Panc1 (cell line): Measurements from ENCODE around the gene ANK3. TPM values are rescaled to one million over a fixed set of nuclear protein-coding genes. Genes with fewer than 3 reads are reported as not detected.

Experiments
- ATAC-seq: fragments of 200-7000 bp; cut with Tn5 transposase; 2 replicates; pipeline ENCODE4 v1.9.1; 2020; ENCODE audit warnings: mild to moderate bottlenecking, moderate library complexity
- BruUV-seq: library from RNA; stranded (reverse); fragments of 400-500 nt; replicated peaks from 2 replicates; lab custom pipeline; 2021; lab: Mats Ljungman, UMichigan
- CTCF ChIA-PET: fragments of 300-600 bp; sonication (Branson Sonifier 250); formaldehyde crosslinking; loops from one replicate; lab custom pipeline; 2022; ENCODE audit warnings: antibody characterized with exemption; lab: Charles Lee
- POLR2A ChIA-PET: fragments of 300-600 bp; sonication (Branson Sonifier 250); formaldehyde crosslinking; loops from one replicate; lab custom pipeline; 2022; ENCODE audit warnings: antibody characterized with exemption; lab: Charles Lee
- DNase-seq: peaks from one replicate; pipeline ENCODE4 v3.0.0-alpha.2; 2010; ENCODE audit warnings: low read depth, low spot score
- H3K27ac ChIP-seq: 2 replicates; pipeline ENCODE4 v1.5.1; 2011; ENCODE audit warnings: mild to moderate bottlenecking, low read length, inconsistent platforms
- H3K27me3 ChIP-seq: fragments of 200-500 bp; sonication (Bioruptor generic); 2 replicates; pipeline ENCODE4 v1.6.0; 2014; ENCODE audit warnings: low read length, inconsistent platforms; ENCODE audit not compliant: control insufficient read depth, insufficient read depth
- H3K36me3 ChIP-seq: fragments of 200-500 bp; sonication (Bioruptor generic); 2 replicates; pipeline ENCODE4 v1.5.1; 2014; ENCODE audit warnings: inconsistent platforms, mild to moderate bottlenecking, low read length, moderate library complexity; ENCODE audit not compliant: control insufficient read depth, insufficient read depth
- H3K4me1 ChIP-seq: 2 replicates; pipeline ENCODE4 v1.5.1; 2011; ENCODE audit warnings: inconsistent platforms, mild to moderate bottlenecking, low read length, moderate library complexity; ENCODE audit not compliant: control insufficient read depth, insufficient read depth
- H3K4me3 ChIP-seq, 2 experiments: 2 replicates each; pipeline ENCODE4 v1.5.1; 2011 to 2012; ENCODE audit warnings: low read depth in 2 of 2, low read length in 2 of 2, mild to moderate bottlenecking in 2 of 2, inconsistent platforms in 1 of 2, moderate library complexity in 1 of 2
- H3K9me3 ChIP-seq: fragments of 200-500 bp; sonication (Bioruptor generic); 2 replicates; pipeline ENCODE4 v1.5.1; 2014; ENCODE audit warnings: low read depth, mild to moderate bottlenecking, inconsistent platforms, low read length, moderate library complexity; ENCODE audit not compliant: control insufficient read depth, insufficient read depth
- POLR2AphosphoS5 ChIP-seq: IDR thresholded peaks from 2 replicates; pipeline ENCODE4 v1.6.1; 2012; ENCODE audit warnings: mild to moderate bottlenecking, low read depth, low read length, moderate library complexity
- SIN3A ChIP-seq: IDR thresholded peaks from 2 replicates; pipeline ENCODE4 v1.6.1; 2012; ENCODE audit warnings: low read depth, mild to moderate bottlenecking, low read length, moderate library complexity, borderline replicate concordance; ENCODE audit not compliant: insufficient read depth
- TCF7L2 ChIP-seq: IDR thresholded peaks from 2 replicates; pipeline ENCODE4 v1.6.1; 2011; ENCODE audit warnings: mild to moderate bottlenecking, low read depth, low read length, inconsistent platforms
- in situ Hi-C: cut with HindIII; loops from 2 replicates; pipeline ENCODE4 v1.10.0; 2016; ENCODE audit warnings: low sequenced_read_pairs, low pct_unique_long_range_greater_than_20kb
- intact Hi-C: fragments of 100-400 bp; cut with micrococcal nuclease; formaldehyde crosslinking; loops from one replicate; pipeline ENCODE4 v1.10.0; 2022; ENCODE audit not compliant: unreplicated experiment
- total RNA-seq: library from RNA; stranded (reverse); gene quantifications from one replicate; pipeline ENCODE4 v1.2.1, GENCODE V29; 2021; ENCODE audit not compliant: unreplicated experiment
- TF ChIP-seq, protein P1 (sequence below): fragments of 450-650 bp; IDR thresholded peaks from 2 replicates; pipeline ENCODE4 v1.5.1; 2017; ENCODE audit warnings: mild to moderate bottlenecking
- TF ChIP-seq, protein P2 (sequence below), 2 experiments: IDR thresholded peaks; 2 replicates each; pipeline ENCODE4 v1.6.1; 2011 to 2012; ENCODE audit warnings: low read depth in 2 of 2, control low read depth in 1 of 2, low read length in 1 of 2, mild to moderate bottlenecking in 1 of 2, moderate library complexity in 1 of 2; ENCODE audit not compliant: insufficient read depth in 1 of 2

ANK3 gene
- total RNA-seq, 1 experiment from 2014 or later = 2.5 TPM

DNA sequence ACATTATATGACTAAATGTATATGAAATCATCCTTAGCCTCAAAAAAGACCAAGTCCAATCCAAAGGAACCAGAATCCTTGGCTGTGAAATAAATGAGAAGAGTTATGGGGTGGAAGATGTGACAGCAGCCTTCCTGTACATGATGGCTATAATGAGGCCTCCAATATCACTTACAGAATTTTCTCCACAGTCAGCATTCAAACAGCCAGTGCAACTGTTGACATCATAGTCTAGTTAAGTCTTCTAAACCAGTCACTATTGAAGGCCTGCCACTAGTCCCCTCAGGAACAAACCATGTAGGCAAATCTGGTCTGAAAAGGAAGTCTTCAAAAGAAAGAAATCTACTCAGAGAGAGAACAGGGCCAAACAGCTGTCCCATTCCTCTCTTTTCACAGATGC, 263.8 kb downstream of the ANK3 start:
- Histone ChIP-seq H3K36me3 (no peaks in the 10 kb centered on the region), H3K27ac (no peak overlapping the region), H3K27me3 (no peaks in the 10 kb centered on the region), H3K4me3 (no peak overlapping the region), H3K9me3 (no peaks in the 10 kb centered on the region), H3K4me1 (no peaks in the 10 kb centered on the region)
- DNase-seq (no peak), ATAC-seq (no peak)
- intact Hi-C loops = no loop called here
- in situ Hi-C loops = no loop called here
- no TSS peak for BruUV-seq
- CTCF ChIA-PET = no interaction called here
- TF ChIP-seq SIN3A (no peak), POLR2AphosphoS5 (no peak), TCF7L2 (no peak)
- TF ChIP-seq, protein P1, sequence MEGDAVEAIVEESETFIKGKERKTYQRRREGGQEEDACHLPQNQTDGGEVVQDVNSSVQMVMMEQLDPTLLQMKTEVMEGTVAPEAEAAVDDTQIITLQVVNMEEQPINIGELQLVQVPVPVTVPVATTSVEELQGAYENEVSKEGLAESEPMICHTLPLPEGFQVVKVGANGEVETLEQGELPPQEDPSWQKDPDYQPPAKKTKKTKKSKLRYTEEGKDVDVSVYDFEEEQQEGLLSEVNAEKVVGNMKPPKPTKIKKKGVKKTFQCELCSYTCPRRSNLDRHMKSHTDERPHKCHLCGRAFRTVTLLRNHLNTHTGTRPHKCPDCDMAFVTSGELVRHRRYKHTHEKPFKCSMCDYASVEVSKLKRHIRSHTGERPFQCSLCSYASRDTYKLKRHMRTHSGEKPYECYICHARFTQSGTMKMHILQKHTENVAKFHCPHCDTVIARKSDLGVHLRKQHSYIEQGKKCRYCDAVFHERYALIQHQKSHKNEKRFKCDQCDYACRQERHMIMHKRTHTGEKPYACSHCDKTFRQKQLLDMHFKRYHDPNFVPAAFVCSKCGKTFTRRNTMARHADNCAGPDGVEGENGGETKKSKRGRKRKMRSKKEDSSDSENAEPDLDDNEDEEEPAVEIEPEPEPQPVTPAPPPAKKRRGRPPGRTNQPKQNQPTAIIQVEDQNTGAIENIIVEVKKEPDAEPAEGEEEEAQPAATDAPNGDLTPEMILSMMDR = no peak
- TF ChIP-seq, protein P2, sequence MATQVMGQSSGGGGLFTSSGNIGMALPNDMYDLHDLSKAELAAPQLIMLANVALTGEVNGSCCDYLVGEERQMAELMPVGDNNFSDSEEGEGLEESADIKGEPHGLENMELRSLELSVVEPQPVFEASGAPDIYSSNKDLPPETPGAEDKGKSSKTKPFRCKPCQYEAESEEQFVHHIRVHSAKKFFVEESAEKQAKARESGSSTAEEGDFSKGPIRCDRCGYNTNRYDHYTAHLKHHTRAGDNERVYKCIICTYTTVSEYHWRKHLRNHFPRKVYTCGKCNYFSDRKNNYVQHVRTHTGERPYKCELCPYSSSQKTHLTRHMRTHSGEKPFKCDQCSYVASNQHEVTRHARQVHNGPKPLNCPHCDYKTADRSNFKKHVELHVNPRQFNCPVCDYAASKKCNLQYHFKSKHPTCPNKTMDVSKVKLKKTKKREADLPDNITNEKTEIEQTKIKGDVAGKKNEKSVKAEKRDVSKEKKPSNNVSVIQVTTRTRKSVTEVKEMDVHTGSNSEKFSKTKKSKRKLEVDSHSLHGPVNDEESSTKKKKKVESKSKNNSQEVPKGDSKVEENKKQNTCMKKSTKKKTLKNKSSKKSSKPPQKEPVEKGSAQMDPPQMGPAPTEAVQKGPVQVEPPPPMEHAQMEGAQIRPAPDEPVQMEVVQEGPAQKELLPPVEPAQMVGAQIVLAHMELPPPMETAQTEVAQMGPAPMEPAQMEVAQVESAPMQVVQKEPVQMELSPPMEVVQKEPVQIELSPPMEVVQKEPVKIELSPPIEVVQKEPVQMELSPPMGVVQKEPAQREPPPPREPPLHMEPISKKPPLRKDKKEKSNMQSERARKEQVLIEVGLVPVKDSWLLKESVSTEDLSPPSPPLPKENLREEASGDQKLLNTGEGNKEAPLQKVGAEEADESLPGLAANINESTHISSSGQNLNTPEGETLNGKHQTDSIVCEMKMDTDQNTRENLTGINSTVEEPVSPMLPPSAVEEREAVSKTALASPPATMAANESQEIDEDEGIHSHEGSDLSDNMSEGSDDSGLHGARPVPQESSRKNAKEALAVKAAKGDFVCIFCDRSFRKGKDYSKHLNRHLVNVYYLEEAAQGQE (IDR thresholded peaks at IDR 0.05; ENCODE audit: insufficient read depth in 1 of 2, low read depth in 2 of 2, low read length in 1 of 2) = no peak
- POLR2A ChIA-PET = no interaction called here

DNA sequence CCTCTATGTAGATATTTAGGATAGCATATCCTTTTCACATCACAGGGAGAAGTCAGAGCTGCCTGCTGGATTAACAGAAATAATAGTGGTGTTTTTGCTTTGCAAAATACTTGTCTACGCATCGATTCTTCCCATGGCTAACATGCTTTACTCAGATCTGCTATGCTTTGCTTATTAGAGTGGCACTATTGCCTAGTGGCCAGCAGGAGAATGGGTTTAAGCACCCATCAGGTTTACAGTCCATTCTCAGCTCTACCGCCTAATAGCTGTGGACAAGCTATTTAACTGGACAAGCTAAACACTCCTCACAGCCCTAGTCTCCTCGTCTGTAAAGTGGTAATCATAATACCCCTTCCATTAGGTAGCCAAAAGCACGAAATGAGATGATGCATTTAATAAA, 265.1 kb downstream of the ANK3 start:
- DNase-seq (no peak), ATAC-seq (no peak)
- Histone ChIP-seq H3K36me3 (no peaks in the 10 kb centered on the region), H3K4me1 (no peaks in the 10 kb centered on the region), H3K9me3 (no peaks in the 10 kb centered on the region), H3K27ac (no peak overlapping the region), H3K27me3 (no peaks in the 10 kb centered on the region), H3K4me3 (no peak overlapping the region)
- CTCF ChIA-PET = no interaction called here
- intact Hi-C loops = no loop called here
- POLR2A ChIA-PET = no interaction called here
- no TSS peak for BruUV-seq
- no peak for TF ChIP-seq TCF7L2
- no peak for TF ChIP-seq SIN3A
- TF ChIP-seq, protein P1 = no peak
- TF ChIP-seq, protein P2 (IDR thresholded peaks at IDR 0.05; ENCODE audit: insufficient read depth in 1 of 2, low read depth in 2 of 2, low read length in 1 of 2) = no peak
- in situ Hi-C loops = no loop called here
